Activated CD8-positive, alpha-beta T cell treated with anti-CD3 and anti-CD28 coated beads for 36 hours (primary cell): ENCODE measurements around the gene EPHB4. TPM values are rescaled to one million over a fixed set of nuclear protein-coding genes. Genes with fewer than 3 reads are reported as not detected.

Experiments
- ATAC-seq: fragments of 200-7000 bp; cut with Tn5 transposase; one replicate; pipeline ENCODE4 v1.10.0; 2021; ENCODE audit warnings: mild to moderate bottlenecking, moderate library complexity
- CTCF ChIA-PET: fragments of 350-600 bp; sonication (Branson Sonifier 250); formaldehyde crosslinking; loops from one replicate; lab custom pipeline; 2021; ENCODE audit warnings: antibody characterized with exemption; lab: Charles Lee
- POLR2A ChIA-PET: fragments of 350-600 bp; sonication (Branson Sonifier 250); formaldehyde crosslinking; loops from one replicate; lab custom pipeline; 2021; ENCODE audit warnings: antibody characterized with exemption; lab: Charles Lee
- DNase-seq: peaks from one replicate; pipeline ENCODE4 v3.0.0-alpha.2; 2020
- H3K27ac Mint-ChIP-seq: one replicate; pipeline ENCODE4 v1.8.0; 2021; ENCODE audit warnings: mild to moderate bottlenecking, mixed read lengths
- H3K27me3 Mint-ChIP-seq: one replicate; pipeline ENCODE4 v1.8.0; 2021; ENCODE audit warnings: mixed read lengths
- H3K36me3 Mint-ChIP-seq: one replicate; pipeline ENCODE4 v1.8.0; 2021; ENCODE audit warnings: low read depth, mixed read lengths
- H3K4me1 Mint-ChIP-seq: one replicate; pipeline ENCODE4 v1.8.0; 2021; ENCODE audit warnings: low read depth, mixed read lengths
- H3K4me3 Mint-ChIP-seq: one replicate; pipeline ENCODE4 v1.8.0; 2021; ENCODE audit warnings: mild to moderate bottlenecking, moderate library complexity, mixed read lengths
- H3K9me3 Mint-ChIP-seq: one replicate; pipeline ENCODE4 v1.8.0; 2021; ENCODE audit warnings: mixed read lengths
- intact Hi-C: fragments of 100-400 bp; cut with micrococcal nuclease; formaldehyde crosslinking; loops from one replicate; pipeline ENCODE4 v1.10.0; 2022
- total RNA-seq, 2 experiments: library from RNA; stranded (reverse); gene quantifications; one replicate each; pipeline ENCODE4 v1.2.3, GENCODE V29; 2021
- TF ChIP-seq, protein P1 (sequence below): fragments of 200-600 bp; IDR thresholded peaks from one replicate; pipeline ENCODE4 v1.8.0; 2022; ENCODE audit warnings: antibody characterized with exemption, mild to moderate bottlenecking

Gene EPHB4
- total RNA-seq = 1 to 10 TPM; 4.8 to 5.8 TPM

DNA sequence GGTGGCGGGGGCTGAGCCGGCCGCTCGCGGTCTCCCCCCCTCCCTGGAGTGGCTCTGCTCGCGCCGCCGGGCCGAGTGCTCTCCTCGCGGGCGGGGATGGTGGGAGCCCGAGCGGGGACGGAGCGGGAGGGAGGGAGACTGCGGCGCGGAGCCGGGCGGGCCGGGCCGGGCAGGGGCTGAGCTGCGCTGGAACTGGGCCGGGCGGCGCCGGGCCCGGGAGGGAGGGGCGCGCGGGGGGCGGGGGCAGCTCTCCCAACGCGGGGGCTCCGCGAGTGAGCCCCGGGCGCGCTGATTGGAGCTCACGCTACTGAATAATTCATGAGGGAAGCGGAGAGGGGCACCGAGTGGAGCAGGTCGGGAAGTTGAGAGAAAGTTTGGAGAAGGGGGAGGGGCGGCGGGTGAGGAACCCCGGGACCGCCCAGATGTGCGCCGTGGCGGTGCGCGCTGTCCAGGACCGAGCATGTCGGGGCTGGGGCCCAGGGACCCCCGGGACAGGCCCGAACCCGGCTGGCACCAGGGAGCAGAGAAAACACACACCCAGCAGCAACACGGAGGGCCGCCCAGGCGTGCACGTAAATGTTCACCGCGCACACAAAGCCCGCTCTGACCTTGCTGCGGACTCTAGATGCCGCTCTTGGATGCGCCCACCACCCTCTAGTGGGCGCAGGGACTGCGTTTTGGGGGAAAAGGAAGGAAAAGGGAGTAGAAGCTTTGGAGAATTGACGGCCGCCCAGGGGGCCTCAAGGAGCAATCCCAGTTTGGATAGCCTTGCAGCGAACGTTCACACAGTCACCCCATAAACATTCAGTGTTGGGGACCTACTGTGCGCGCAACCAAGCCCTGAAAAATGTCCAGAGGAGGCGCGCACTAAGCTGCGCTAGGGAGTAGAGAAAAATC, at the start of gene EPHB4:
TSS of gene EPHB4 (minus strand) at position 194 of the 897 bp plus-strand sequence. CDS start 493 bp downstream, outside the sequence.
- ChIA-PET CTCF (interaction anchor here (1.7 kb wide), 1 partner anchor 24 kb away, joined by 7 read pairs; the partner anchor contains the start of gene SLC12A9), POLR2A (interaction anchor here (1.0 kb wide), 1 partner anchor 11 kb away, joined by 3 read pairs; no protein-coding TSS in a partner anchor)
- intact Hi-C loops = no loop called here
- Mint-ChIP-seq H3K36me3 (no peaks in the 10 kb centered on the region), H3K27ac (no peak within 1 kb of the TSS), H3K9me3 (no peaks in the 10 kb centered on the region), H3K4me1 (peaks cover 17% of the 10 kb centered on the region), H3K4me3 (peak within 1 kb of the TSS; percentile 51), H3K27me3 (peaks cover 33% of the 10 kb centered on the region)
- ATAC-seq (peak; percentile 57), DNase-seq (peak; percentile 17)
- TF ChIP-seq, protein P1, sequence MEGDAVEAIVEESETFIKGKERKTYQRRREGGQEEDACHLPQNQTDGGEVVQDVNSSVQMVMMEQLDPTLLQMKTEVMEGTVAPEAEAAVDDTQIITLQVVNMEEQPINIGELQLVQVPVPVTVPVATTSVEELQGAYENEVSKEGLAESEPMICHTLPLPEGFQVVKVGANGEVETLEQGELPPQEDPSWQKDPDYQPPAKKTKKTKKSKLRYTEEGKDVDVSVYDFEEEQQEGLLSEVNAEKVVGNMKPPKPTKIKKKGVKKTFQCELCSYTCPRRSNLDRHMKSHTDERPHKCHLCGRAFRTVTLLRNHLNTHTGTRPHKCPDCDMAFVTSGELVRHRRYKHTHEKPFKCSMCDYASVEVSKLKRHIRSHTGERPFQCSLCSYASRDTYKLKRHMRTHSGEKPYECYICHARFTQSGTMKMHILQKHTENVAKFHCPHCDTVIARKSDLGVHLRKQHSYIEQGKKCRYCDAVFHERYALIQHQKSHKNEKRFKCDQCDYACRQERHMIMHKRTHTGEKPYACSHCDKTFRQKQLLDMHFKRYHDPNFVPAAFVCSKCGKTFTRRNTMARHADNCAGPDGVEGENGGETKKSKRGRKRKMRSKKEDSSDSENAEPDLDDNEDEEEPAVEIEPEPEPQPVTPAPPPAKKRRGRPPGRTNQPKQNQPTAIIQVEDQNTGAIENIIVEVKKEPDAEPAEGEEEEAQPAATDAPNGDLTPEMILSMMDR = peak; percentile 16

DNA sequence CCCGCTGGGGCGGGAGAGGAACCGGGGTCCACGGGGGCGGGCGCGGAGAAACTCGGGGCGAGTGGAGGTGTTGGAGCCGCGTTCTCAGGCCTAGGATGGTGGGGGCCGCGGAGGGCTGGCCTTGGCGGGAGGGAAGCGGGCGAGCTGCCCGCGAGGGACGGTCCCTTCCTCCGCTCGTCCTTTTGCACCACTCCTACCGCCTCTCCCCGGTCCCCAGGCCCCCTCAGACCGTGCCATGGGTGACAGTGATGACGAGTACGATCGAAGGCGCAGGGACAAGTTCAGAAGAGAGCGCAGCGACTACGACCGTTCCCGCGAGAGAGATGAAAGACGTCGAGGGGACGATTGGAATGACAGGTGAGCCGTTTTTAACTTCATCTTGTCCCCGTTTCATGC, 48.0 kb upstream of the EPHB4 start:
- Mint-ChIP-seq H3K27ac (peak overlapping the region; percentile 98), H3K4me3 (peak overlapping the region; percentile 98), H3K9me3 (no peaks in the 10 kb centered on the region), H3K4me1 (peaks cover 41% of the 10 kb centered on the region), H3K27me3 (no peaks in the 10 kb centered on the region), H3K36me3 (peaks cover 72% of the 10 kb centered on the region)
- intact Hi-C loops = no loop called here
- DNase-seq (peak; percentile 71), ATAC-seq (peak; percentile 47)
- TF ChIP-seq, protein P1 = no peak
- CTCF ChIA-PET = interaction anchor here (1.0 to 2.8 kb wide), 7 partner anchors 8 to 369 kb away, joined by 3 to 16 read pairs (median 6); partner anchors contain the start of genes POP7, SLC12A9, TRIP6 and UFSP1
- POLR2A ChIA-PET = interaction anchor here (0.7 to 6.8 kb wide), 12 partner anchors 9 to 392 kb away, joined by 3 to 167 read pairs (median 4); partner anchors contain the start of genes POP7, SLC12A9, TRIM56 and TRIP6

DNA sequence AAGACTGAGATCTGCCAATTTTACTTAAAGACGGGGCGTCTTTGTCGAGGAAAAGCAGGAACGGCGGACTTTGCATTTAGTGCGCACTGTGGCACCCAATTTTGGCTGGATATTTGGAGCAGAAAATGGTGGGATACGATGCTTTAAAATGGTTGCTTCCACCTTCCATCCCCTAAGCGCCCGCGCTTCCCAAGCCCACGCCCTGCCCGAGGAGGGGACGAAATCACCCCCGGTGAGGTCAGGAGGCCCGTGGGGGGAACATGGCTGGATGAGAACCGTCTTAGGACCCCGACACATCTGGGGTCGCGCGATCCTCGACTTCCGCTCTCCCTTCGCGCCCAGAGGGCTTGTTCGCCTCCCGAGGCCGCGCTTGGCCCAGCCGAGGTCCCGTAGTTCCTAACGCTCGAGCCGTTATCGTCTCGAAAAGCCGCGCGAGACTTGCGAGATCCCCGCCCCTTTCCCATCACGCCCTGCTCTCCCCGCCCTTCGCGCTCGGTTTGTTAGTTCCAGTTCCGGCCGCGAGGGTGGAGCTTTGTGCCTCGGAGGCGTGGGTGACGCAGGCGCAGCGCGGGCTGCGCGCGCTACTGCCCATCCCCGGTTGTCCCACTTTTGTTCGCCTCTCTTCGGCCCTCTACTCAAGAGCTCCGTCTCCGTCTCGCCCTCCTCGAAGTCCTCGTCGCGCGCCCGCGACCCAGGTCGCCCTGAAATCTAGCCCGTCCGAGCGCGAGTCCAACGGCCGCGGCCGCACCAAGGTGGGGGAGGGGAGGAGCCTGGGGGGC, 47.4 kb upstream of the EPHB4 start, which contains the start of gene SRRT:
TSS of gene SRRT (plus strand) at position 527 of the 779 bp plus-strand sequence. CDS start 488 bp downstream, outside the sequence.
- Mint-ChIP-seq H3K4me3 (peak within 1 kb of the TSS; percentile 98), H3K9me3 (no peaks in the 10 kb centered on the region), H3K27ac (peak within 1 kb of the TSS; percentile 98), H3K4me1 (peaks cover 38% of the 10 kb centered on the region), H3K27me3 (no peaks in the 10 kb centered on the region), H3K36me3 (peaks cover 68% of the 10 kb centered on the region)
- DNase-seq = peak; percentile 99
- POLR2A ChIA-PET = interaction anchor here (0.6 to 6.8 kb wide), 13 partner anchors 8 to 211 kb away, joined by 3 to 167 read pairs (median 4); partner anchors contain the start of genes POP7, SLC12A9, TRIM56 and TRIP6
- CTCF ChIA-PET = interaction anchor here (1.0 to 2.8 kb wide), 5 partner anchors 12 to 169 kb away, joined by 3 to 16 read pairs (median 9); partner anchors contain the start of genes POP7, SLC12A9 and UFSP1
- TF ChIP-seq, protein P1 = no peak
- intact Hi-C loops = no loop called here
- peak; percentile 95 for ATAC-seq

DNA sequence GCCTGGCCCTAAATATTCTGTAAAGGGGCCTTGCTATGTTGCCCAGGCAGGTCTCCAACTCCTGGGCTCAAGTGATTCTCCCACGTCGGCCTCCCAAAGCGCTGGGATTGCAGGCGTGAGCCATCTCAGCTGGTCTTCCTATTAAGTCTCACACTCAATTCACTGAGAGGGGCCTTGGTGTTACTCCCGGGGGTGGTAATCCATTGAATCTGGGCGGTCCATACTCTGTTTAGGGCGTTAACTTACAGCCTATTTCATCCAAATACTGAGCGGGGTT, 46.9 kb upstream of the EPHB4 start:
- Mint-ChIP-seq H3K27ac (peak overlapping the region; percentile 98), H3K4me3 (peak overlapping the region; percentile 98), H3K9me3 (no peaks in the 10 kb centered on the region), H3K27me3 (no peaks in the 10 kb centered on the region), H3K36me3 (peaks cover 64% of the 10 kb centered on the region), H3K4me1 (peaks cover 34% of the 10 kb centered on the region)
- DNase-seq (no peak), ATAC-seq (no peak)
- POLR2A ChIA-PET = interaction anchor here (1.2 to 6.8 kb wide), 4 partner anchors 13 to 211 kb away, joined by 3 to 167 read pairs (median 8); partner anchors contain the start of genes SLC12A9, TRIM56 and UFSP1
- TF ChIP-seq, protein P1 = no peak
- intact Hi-C loops = no loop called here
- CTCF ChIA-PET = interaction anchor here (2.4 kb wide), 1 partner anchor 13 kb away, joined by 9 read pairs; no protein-coding TSS in a partner anchor
